Mammary epithelial cell (primary cell): ENCODE data around the gene SPATA20.

ENCODE experiments used
- EZH2 ChIP-seq: IDR thresholded peaks from 2 replicates; pipeline ENCODE4 v1.6.1; 2012; ENCODE audit warnings: low read length, inconsistent platforms, borderline replicate concordance
- TF ChIP-seq, protein P1 (sequence below), 2 donors: IDR thresholded peaks in 1 of 2; conservative IDR thresholded peaks in 1 of 2; 2 replicates each; pipeline ENCODE4 v1.5.1; 2011 to 2012; ENCODE audit warnings: inconsistent platforms in 2 of 2, low read length in 2 of 2, mild to moderate bottlenecking in 2 of 2, control low read depth in 1 of 2, low read depth in 1 of 2; ENCODE audit not compliant: insufficient read depth in 1 of 2; ENCODE audit errors: extremely low read depth in 1 of 2

DNA sequence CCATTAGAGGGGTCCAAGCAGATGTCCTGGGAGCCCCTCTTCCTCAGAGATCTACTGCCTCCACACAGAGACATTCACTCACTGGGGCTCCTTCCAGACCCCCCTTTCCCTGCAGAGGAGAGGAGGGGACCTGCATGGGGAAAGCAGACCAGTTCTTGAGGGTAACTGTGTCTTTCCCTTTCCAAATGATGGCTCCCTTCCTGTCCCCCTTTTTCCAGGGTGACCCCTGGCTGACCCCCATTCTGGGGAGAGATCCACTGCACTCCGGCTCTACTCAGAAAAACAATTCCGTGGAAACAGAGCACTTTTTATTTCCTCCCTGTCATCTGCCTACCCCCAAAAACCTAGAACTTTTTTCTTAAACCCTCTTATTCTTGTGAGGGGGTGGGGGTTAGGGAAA lies 19.9 kb downstream of the SPATA20 start:
- no peak for TF ChIP-seq EZH2
- TF ChIP-seq, protein P1, sequence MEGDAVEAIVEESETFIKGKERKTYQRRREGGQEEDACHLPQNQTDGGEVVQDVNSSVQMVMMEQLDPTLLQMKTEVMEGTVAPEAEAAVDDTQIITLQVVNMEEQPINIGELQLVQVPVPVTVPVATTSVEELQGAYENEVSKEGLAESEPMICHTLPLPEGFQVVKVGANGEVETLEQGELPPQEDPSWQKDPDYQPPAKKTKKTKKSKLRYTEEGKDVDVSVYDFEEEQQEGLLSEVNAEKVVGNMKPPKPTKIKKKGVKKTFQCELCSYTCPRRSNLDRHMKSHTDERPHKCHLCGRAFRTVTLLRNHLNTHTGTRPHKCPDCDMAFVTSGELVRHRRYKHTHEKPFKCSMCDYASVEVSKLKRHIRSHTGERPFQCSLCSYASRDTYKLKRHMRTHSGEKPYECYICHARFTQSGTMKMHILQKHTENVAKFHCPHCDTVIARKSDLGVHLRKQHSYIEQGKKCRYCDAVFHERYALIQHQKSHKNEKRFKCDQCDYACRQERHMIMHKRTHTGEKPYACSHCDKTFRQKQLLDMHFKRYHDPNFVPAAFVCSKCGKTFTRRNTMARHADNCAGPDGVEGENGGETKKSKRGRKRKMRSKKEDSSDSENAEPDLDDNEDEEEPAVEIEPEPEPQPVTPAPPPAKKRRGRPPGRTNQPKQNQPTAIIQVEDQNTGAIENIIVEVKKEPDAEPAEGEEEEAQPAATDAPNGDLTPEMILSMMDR (conservative IDR thresholded peaks at IDR 0.05 in 1 of 2, IDR thresholded peaks at IDR 0.05 in 1 of 2; ENCODE audit: extremely low read depth in 1 of 2, insufficient read depth in 1 of 2, low read depth in 1 of 2, low read length in 2 of 2) = no peak
